ENCODE measurements around the gene SUSD4. TPM values are rescaled to one million over a fixed set of nuclear protein-coding genes. Genes with fewer than 3 reads are reported as not detected.

Gene SUSD4
- total and polyA plus RNA-seq, 2 of the 4 experiments (the other 2 are of a cell fraction), result 1.8 to 2.7 TPM

DNA sequence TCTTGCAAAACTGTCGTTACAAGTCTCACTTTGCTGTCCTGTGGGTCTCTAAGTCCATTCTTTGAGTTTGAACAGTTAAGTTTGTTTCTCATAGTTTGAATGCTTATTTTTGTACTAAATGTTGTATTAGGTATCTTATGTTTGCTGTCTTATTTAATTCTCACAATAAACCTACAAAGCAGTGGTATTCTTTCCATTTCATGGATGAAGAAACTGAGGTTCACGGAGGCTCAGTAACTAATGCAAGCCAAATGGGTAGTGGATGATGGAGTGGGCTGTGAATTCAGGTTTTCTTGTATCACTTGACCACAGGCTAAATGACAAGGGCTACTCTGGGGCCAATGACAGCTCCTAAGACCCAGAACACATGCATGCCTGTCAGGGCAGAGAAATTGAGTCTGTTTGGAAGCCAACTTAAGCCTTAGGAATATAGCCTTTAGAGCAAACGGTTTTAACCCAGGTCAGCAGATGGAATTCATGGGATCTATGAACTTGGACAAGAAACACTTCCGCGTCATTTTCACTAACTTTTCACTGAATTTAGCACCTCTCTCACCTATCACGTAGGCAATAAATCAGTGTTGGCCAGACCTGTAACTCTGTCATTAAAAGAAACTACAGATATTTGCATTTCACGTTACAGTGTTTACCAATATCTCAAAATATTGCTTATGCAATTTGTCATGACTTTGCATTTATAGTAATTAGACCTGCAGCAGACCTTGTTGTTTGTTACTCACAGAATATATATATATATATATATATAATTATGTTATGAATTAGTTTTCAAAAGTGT lies 153.8 kb downstream of the SUSD4 start:
- Histone ChIP-seq H3K79me1 (ENCODE audit: low read depth in 1 of 2, low read length in 2 of 2) (no peaks in the 10 kb centered on the region), H2BK15ac (ENCODE audit: low read depth, low read length) (no peak overlapping the region), H3K4me1 (ENCODE audit: control insufficient read depth, insufficient read depth, low read length) (no peaks in the 10 kb centered on the region), H4K20me1 (ENCODE audit: insufficient read depth, low read length) (no peaks in the 10 kb centered on the region), H2AK5ac (ENCODE audit: low read depth, low read length) (no peak overlapping the region), H3K23ac (ENCODE audit: low read depth, low read length) (no peak overlapping the region), H3K27me3 (ENCODE audit: control insufficient read depth, insufficient read depth, low read length) (peaks cover 10% of the 10 kb centered on the region), H2AFZ (replicated peaks; ENCODE audit: low read length, poor library complexity) (no peak overlapping the region), H3K36me3 (ENCODE audit: control insufficient read depth, insufficient read depth, low read length) (no peaks in the 10 kb centered on the region), H3K18ac (ENCODE audit: low read depth, low read length) (no peak overlapping the region), H4K5ac (ENCODE audit: low read depth, low read length) (no peak overlapping the region), H3K56ac (ENCODE audit: extremely low read depth, insufficient read depth, low read length) (no peak overlapping the region), H3K9me1 (ENCODE audit: insufficient read depth, low read length) (no peaks in the 10 kb centered on the region), H3K9ac (ENCODE audit: low read depth, low read length) (no peak overlapping the region), H4K91ac (ENCODE audit: insufficient read depth, low read depth, low read length) (no peak overlapping the region), H3K14ac (replicated peaks; ENCODE audit: low read depth, low read length) (no peak overlapping the region), H3K4ac (ENCODE audit: low read depth, low read length) (no peak overlapping the region), H3K27ac (ENCODE audit: insufficient read depth, low read length) (no peak overlapping the region), H2AK9ac (replicated peaks; ENCODE audit: low read depth, low read length, poor library complexity) (no peak overlapping the region), H2BK20ac (ENCODE audit: low read depth, low read length) (no peak overlapping the region), H4K8ac (ENCODE audit: low read depth in 2 of 2, low read length in 2 of 2) (no peak overlapping the region), H2BK5ac (ENCODE audit: low read depth, low read length, poor library complexity, severe bottlenecking) (no peak overlapping the region), H3K9me3 (ENCODE audit: control insufficient read depth, insufficient read depth, low read length) (no peaks in the 10 kb centered on the region), H3K4me3 (ENCODE audit: insufficient read depth, low read depth, low read length) (no peak overlapping the region), H3K4me2 (ENCODE audit: low read depth, low read length) (no peak overlapping the region), H2BK120ac (ENCODE audit: low read depth, low read length) (no peak overlapping the region)
- POLR2A ChIA-PET (ENCODE audit: unreplicated experiment), result no interaction called here
- CTCF ChIA-PET, result no interaction called here
- no TSS peak for BruUV-seq (replicated peaks)
- intact Hi-C loops (cut with micrococcal nuclease) (no loop called here), in situ Hi-C loops (cut with MboI; ENCODE audit: low sequenced_read_pairs) (no loop called here), dilution Hi-C loops (cut with HindIII; ENCODE audit: low sequenced_read_pairs, unreplicated experiment) (no loop called here)
- WGBS, 2 experiments (ENCODE audit: extremely low coverage in 2 of 2, insufficient read length in 1 of 2), result 87% methylated on average over 5 of the region's 7 CpGs; no CpG with 5 or more reads in 1 of the 2 experiments
- DNase-seq (no peak), ATAC-seq (ENCODE audit: low read depth) (no peak)
- TF ChIP-seq CEBPB (IDR thresholded peaks at IDR 0.05; ENCODE audit: low read depth, low read length), result no peak
- no peak for TF ChIP-seq USF2 (IDR thresholded peaks at IDR 0.05; ENCODE audit: low read depth, low read length)
- TF ChIP-seq RAD21 (IDR thresholded peaks at IDR 0.05; ENCODE audit: low read length), result no peak
- no peak for TF ChIP-seq RFX5 (IDR thresholded peaks at IDR 0.05; ENCODE audit: low read depth, low read length)
- no peak for TF ChIP-seq ELK1 (IDR thresholded peaks at IDR 0.05; ENCODE audit: borderline replicate concordance, low read depth, low read length)
- no peak for TF ChIP-seq RCOR1 (IDR thresholded peaks at IDR 0.05; ENCODE audit: insufficient replicate concordance, low read length)
- no peak for TF ChIP-seq BHLHE40 (IDR thresholded peaks at IDR 0.05; ENCODE audit: low read depth, low read length)
- no peak for TF ChIP-seq MXI1 (IDR thresholded peaks at IDR 0.05; ENCODE audit: borderline replicate concordance, low read depth, low read length)
- TF ChIP-seq FOS (IDR thresholded peaks at IDR 0.05; ENCODE audit: low read depth, low read length), result no peak
- TF ChIP-seq SMC3 (IDR thresholded peaks at IDR 0.05; ENCODE audit: low read depth, low read length), result no peak
- no peak for TF ChIP-seq MAFK (IDR thresholded peaks at IDR 0.05; ENCODE audit: low read depth, low read length)
- TF ChIP-seq NFE2L2 (IDR thresholded peaks at IDR 0.05; ENCODE audit: low read depth, low read length), result no peak
- TF ChIP-seq POLR2A (IDR thresholded peaks at IDR 0.05; ENCODE audit: low read depth, low read length), result no peak
- TF ChIP-seq, protein P1, sequence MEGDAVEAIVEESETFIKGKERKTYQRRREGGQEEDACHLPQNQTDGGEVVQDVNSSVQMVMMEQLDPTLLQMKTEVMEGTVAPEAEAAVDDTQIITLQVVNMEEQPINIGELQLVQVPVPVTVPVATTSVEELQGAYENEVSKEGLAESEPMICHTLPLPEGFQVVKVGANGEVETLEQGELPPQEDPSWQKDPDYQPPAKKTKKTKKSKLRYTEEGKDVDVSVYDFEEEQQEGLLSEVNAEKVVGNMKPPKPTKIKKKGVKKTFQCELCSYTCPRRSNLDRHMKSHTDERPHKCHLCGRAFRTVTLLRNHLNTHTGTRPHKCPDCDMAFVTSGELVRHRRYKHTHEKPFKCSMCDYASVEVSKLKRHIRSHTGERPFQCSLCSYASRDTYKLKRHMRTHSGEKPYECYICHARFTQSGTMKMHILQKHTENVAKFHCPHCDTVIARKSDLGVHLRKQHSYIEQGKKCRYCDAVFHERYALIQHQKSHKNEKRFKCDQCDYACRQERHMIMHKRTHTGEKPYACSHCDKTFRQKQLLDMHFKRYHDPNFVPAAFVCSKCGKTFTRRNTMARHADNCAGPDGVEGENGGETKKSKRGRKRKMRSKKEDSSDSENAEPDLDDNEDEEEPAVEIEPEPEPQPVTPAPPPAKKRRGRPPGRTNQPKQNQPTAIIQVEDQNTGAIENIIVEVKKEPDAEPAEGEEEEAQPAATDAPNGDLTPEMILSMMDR (conservative IDR thresholded peaks at IDR 0.05; ENCODE audit: low read depth, low read length), result no peak
